Right lobe of liver (tissue), 4 donors: ENCODE data around the gene LRMDA.

Experiments used
- CTCF ChIP-seq, 4 donors: fragments of 200-600 bp in 3 of 4; fragments of 450-650 bp in 1 of 4; IDR thresholded peaks; one replicate each; pipeline versions ENCODE4 v1.5.1 to v1.8.0; 2016 to 2022; ENCODE audit warnings: antibody characterized with exemption in 4 of 4, mild to moderate bottlenecking in 2 of 4
- POLR2A ChIP-seq: fragments of 450-650 bp; IDR thresholded peaks from one replicate; pipeline ENCODE4 v1.6.1; 2017; ENCODE audit warnings: antibody characterized with exemption, mild to moderate bottlenecking
- donor health status: DM: no; HTN: no; CAD: no.
- donor health status: DM: no; HTN: no; CAD: no.
- donor health status: DM: no; HTN: yes; CAD: no.

- TF ChIP-seq CTCF (IDR thresholded peaks at IDR 0.05), result no peak
- no peak for TF ChIP-seq POLR2A
These were observed 707.5 kb downstream of the LRMDA start for GRCh38 chr10:76138906-76139305.
